GM12875 (cell line): ENCODE measurements around the gene C10orf67.
A peak's percentile ranks its signal among the peaks of the same experiment; 100 is the strongest.
"Not testable (repeated sequence)": the region's sequence is repeated elsewhere in the genome, so short reads cannot be mapped to it uniquely, and the experiment has no call there.

ENCODE experiments used
- H3K4me3 ChIP-seq: one replicate; pipeline ENCODE4 v1.5.1; 2011; ENCODE audit warnings: low read depth, low read length, control low read depth
- TF ChIP-seq, protein P1 (sequence below): IDR thresholded peaks from 2 replicates; pipeline ENCODE4 v1.5.1; 2011; ENCODE audit warnings: low read depth, mild to moderate bottlenecking, control low read depth, inconsistent platforms, low read length, moderate library complexity, borderline replicate concordance; ENCODE audit not compliant: insufficient read depth

C10orf67 gene

GRCh38 chr10:23314835-23315239 lies 29.8 kb downstream of the C10orf67 start:
- TF ChIP-seq, protein P1, sequence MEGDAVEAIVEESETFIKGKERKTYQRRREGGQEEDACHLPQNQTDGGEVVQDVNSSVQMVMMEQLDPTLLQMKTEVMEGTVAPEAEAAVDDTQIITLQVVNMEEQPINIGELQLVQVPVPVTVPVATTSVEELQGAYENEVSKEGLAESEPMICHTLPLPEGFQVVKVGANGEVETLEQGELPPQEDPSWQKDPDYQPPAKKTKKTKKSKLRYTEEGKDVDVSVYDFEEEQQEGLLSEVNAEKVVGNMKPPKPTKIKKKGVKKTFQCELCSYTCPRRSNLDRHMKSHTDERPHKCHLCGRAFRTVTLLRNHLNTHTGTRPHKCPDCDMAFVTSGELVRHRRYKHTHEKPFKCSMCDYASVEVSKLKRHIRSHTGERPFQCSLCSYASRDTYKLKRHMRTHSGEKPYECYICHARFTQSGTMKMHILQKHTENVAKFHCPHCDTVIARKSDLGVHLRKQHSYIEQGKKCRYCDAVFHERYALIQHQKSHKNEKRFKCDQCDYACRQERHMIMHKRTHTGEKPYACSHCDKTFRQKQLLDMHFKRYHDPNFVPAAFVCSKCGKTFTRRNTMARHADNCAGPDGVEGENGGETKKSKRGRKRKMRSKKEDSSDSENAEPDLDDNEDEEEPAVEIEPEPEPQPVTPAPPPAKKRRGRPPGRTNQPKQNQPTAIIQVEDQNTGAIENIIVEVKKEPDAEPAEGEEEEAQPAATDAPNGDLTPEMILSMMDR: peak; percentile 35; the same call in 1 of the 2 replicates
- H3K4me3 ChIP-seq: no peak overlapping the region

DNA sequence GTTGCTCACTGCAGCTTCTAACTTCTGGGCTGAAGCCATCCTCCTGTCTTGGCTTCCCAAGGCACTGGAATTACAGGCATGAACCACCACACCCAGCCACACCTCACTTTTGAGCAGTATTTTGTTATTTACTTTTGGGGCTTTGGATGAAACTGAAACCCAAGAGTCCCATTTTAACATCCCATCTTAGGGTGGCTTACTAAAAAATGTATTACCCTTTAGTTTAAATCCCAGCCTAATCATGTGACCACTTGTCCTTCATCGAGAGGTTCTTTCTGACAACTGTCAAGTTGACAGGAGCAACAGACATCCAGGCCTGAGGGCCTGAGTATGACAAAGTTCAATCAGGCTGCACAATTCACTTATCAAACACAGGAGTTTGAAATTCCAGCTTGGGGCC lies 33.6 kb downstream of the C10orf67 start:
- no peak overlapping the region for H3K4me3 ChIP-seq
- TF ChIP-seq, protein P1: no peak

GRCh38 chr10:23310404-23310803 lies 34.2 kb downstream of the C10orf67 start:
- TF ChIP-seq, protein P1: no peak
- no peak overlapping the region for H3K4me3 ChIP-seq

DNA sequence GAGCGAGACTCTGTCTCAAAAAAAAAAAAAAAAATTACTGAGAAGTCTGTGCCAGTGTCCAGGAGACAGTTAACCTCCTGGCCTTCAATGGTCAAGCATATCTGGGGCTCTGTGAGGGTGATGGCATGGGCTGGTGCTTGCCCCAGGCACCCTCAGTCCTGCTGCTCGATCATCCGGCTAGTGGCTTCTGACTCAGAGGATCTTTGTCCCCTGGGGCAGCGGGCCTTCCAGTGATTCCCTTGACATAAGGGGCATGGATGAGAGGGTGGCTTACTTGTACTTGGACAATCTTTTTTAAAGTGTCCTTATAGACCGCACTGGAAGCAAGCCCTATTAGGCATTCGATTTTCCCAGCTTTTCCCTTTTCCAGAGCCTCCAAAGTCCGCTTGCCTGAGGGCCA lies 44.6 kb downstream of the C10orf67 start:
- H3K4me3 ChIP-seq: not testable (repeated sequence)

- H3K4me3 ChIP-seq: no peak overlapping the region
- TF ChIP-seq, protein P1: peak; percentile 13; the same call in 1 of the 2 replicates
These were observed 49.9 kb downstream of the C10orf67 start for GRCh38 chr10:23294638-23295247.

- no peak overlapping the region for H3K4me3 ChIP-seq
- TF ChIP-seq, protein P1: no peak
These were observed 50.5 kb downstream of the C10orf67 start for GRCh38 chr10:23293973-23294590.

DNA sequence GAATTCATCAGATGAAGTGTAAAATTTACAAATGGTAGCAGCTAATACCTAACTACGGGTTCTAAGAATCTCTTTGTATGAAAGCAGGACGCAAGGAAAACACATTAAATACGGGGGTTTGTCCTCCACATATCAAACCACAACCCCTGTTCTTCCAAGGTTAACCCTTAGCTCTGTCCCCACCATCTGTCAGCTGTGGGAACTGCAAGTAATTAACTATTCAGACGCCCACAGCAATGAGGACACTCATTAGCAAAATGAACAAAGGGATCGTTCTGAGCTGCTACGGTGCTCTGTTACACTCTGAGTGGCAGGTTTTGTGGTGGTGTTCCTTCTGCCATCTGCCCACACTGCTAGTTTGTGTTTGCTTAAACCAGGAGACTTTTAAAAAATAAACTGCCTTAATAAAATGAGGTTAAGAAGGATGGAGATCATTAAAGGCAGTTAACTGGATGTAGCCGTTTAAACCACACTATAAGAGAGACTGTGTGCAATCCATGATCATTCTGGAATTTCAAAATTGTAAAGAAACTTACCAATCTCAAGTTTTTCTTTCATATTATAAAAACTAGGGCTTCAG lies 51.4 kb downstream of the C10orf67 start:
- H3K4me3 ChIP-seq: no peak overlapping the region
- TF ChIP-seq, protein P1: peak; percentile 63
